Neural crest cell (in vitro differentiated cells): ENCODE measurements around the gene RGS2. TPM values are rescaled to one million over a fixed set of nuclear protein-coding genes. Genes with fewer than 3 reads are reported as not detected.

ENCODE experiments used
- DNase-seq: peaks from one replicate; pipeline ENCODE4 v3.0.0; 2021; ENCODE audit warnings: low read depth, mixed read lengths, low spot score
- H3K27ac Mint-ChIP-seq: one replicate; pipeline ENCODE4 v1.8.0; 2021; ENCODE audit warnings: mild to moderate bottlenecking, mixed read lengths; ENCODE audit not compliant: unreplicated experiment
- H3K27me3 Mint-ChIP-seq: 2 replicates; pipeline ENCODE4 v1.8.0; 2021; ENCODE audit warnings: low read depth, mild to moderate bottlenecking, mixed read lengths
- H3K36me3 Mint-ChIP-seq: 2 replicates; pipeline ENCODE4 v1.8.0; 2021; ENCODE audit warnings: low read depth, mild to moderate bottlenecking, mixed read lengths
- H3K4me1 Mint-ChIP-seq: 2 replicates; pipeline ENCODE4 v1.8.0; 2021; ENCODE audit warnings: mixed read lengths
- H3K4me3 Mint-ChIP-seq: one replicate; pipeline ENCODE4 v1.8.0; 2021; ENCODE audit warnings: mild to moderate bottlenecking, mixed read lengths
- H3K9me3 Mint-ChIP-seq: 2 replicates; pipeline ENCODE4 v1.8.0; 2021; ENCODE audit warnings: mixed read lengths
- CTCF ChIP-seq: fragments of 200-600 bp; sonication (generic); conservative IDR thresholded peaks from 2 replicates; pipeline ENCODE4 v1.5.0; 2021; ENCODE audit warnings: antibody characterized with exemption, mild to moderate bottlenecking
- total RNA-seq: library from RNA; stranded (reverse); gene quantifications from 2 replicates; pipeline ENCODE4 v1.2.1, GENCODE V29; 2021

Gene RGS2
- total RNA-seq, 1 donor from 2014 or later = 12.3 TPM

DNA sequence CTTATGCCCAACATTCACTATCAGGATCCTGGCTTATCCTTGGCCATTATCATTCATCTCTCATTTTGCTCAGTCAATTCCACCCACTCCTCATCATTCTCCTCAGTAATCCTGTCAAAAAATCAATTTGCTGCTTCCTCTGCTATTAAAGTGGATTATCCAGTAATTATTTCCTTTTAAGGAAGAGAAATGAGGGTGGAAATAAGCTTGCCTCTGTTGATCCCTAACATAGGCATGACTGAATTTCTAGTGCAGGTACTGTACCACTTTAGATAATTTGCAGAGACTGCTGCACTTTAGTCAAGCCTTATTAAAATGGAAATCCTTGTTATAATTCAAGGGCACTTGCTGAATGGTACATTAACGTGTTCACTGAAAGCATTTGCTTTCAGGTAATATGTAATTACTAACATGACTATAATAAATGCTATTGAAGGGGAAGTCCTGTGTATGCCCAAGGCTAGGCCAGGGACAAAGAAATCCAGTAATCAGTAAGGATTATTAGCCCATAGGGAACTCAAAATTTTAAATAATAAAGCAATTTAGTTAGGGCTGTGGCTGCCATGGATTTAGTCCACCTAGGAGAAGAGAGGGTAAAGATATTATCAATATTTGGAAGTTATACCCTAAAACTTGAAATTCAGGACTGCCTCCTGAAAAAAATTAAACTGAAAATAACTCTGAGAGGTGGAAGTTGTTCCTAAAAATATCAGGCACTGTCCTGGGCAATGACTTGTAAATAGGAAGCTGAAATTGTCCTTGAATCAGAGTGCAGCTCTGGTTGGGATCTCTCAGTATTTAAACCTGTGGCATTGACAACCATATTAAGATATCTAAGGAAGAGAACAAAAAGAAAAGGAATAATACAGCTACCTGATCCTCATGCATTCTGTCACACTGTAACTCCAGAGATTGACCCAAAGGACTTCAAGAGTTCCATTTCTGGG lies 43.4 kb downstream of the RGS2 start:
- H3K36me3 Mint-ChIP-seq = no peaks in the 10 kb centered on the region
- no peaks in the 10 kb centered on the region for H3K4me1 Mint-ChIP-seq
- no peak for DNase-seq
- TF ChIP-seq CTCF = no peak
- no peak overlapping the region for H3K27ac Mint-ChIP-seq
- H3K27me3 Mint-ChIP-seq = no peaks in the 10 kb centered on the region
- H3K4me3 Mint-ChIP-seq = no peak overlapping the region
- H3K9me3 Mint-ChIP-seq = no peaks in the 10 kb centered on the region

DNA sequence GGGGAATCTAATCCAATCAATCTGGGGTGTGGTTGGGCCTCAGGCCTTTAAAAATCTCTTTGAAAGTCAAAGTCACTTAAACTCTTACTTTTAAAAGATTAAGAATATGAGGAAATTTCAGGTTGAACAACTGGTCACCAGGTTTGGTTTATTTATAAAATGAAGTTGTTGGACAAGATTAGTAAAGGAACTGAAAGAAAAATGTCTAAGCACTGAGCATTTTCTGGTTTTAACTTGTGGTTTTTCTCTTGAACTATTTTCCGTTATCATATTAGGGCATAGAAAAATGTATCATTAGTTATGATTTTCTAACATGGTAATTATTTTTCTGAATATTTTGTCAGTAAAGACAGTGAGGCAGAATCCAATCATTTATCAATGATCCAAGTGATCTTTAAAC lies 49.6 kb downstream of the RGS2 start:
- no peak overlapping the region for H3K27ac Mint-ChIP-seq
- no peaks in the 10 kb centered on the region for H3K27me3 Mint-ChIP-seq
- TF ChIP-seq CTCF = no peak
- H3K9me3 Mint-ChIP-seq = no peaks in the 10 kb centered on the region
- H3K36me3 Mint-ChIP-seq = no peaks in the 10 kb centered on the region
- no peak overlapping the region for H3K4me3 Mint-ChIP-seq
- no peaks in the 10 kb centered on the region for H3K4me1 Mint-ChIP-seq
- DNase-seq = no peak

- no peaks in the 10 kb centered on the region for H3K27me3 Mint-ChIP-seq
- no peak overlapping the region for H3K4me3 Mint-ChIP-seq
- no peak for TF ChIP-seq CTCF
- DNase-seq = no peak
- H3K36me3 Mint-ChIP-seq = no peaks in the 10 kb centered on the region
- H3K9me3 Mint-ChIP-seq = no peaks in the 10 kb centered on the region
- H3K4me1 Mint-ChIP-seq = no peaks in the 10 kb centered on the region
- no peak overlapping the region for H3K27ac Mint-ChIP-seq
Measured at GRCh38 chr1:192859808-192860207, 51.0 kb downstream of the RGS2 start.

DNA sequence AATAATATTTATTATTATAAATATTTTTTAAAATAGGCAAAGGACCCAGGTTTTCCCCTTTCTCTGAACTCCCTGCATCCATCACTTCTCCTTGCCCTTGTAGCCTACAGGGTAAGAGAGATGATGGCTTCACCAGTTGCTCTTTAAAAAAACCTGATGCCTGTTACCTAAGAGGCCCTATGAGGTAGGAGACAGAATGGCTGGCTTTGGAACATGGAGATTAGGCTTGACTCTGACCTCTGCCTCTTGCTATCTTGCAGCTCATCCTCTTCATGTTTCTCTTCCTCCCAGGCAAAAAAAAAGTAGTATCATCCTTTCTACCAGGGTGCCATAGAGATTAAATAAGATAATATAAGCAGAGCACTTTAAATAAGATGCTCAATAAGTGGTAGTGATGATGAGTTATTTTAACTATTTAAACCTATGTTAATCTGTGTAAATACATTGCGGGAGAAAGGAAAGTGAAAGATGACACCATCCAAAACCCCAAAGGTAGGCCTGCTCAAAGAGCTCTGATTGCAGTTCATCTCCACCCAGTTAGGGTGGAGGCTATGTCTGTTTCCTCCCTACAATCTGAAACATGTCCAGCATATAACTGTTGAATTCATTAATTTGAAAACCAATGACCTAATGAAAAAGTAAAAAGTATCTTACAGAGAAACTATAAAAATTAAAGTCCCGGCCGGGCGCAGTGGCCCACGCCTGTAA lies 51.8 kb downstream of the RGS2 start:
- no peak overlapping the region for H3K27ac Mint-ChIP-seq
- no peaks in the 10 kb centered on the region for H3K36me3 Mint-ChIP-seq
- no peaks in the 10 kb centered on the region for H3K9me3 Mint-ChIP-seq
- TF ChIP-seq CTCF = no peak
- no peak for DNase-seq
- no peaks in the 10 kb centered on the region for H3K4me1 Mint-ChIP-seq
- no peaks in the 10 kb centered on the region for H3K27me3 Mint-ChIP-seq
- H3K4me3 Mint-ChIP-seq = no peak overlapping the region

DNA sequence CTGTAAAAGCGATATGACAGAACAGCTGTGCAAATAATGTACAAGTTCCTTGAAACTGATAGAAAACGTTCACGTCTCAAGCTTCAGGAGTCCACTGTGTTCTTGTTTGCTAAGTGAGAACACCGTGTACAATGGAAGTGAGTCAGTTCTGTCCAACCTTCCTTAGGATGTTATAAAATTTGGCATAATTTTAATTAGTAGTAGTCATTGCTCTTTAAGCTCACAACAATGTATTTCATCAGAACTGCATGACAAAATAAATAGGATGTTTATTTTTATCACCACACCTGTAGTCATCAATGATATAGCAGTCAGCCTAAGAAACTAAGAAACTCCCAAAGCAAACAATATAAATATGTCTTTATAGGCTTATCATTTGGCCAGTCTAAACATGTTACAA lies 53.0 kb downstream of the RGS2 start:
- H3K9me3 Mint-ChIP-seq = no peaks in the 10 kb centered on the region
- no peaks in the 10 kb centered on the region for H3K27me3 Mint-ChIP-seq
- no peaks in the 10 kb centered on the region for H3K4me1 Mint-ChIP-seq
- DNase-seq = no peak
- no peak for TF ChIP-seq CTCF
- no peak overlapping the region for H3K27ac Mint-ChIP-seq
- H3K36me3 Mint-ChIP-seq = no peaks in the 10 kb centered on the region
- H3K4me3 Mint-ChIP-seq = no peak overlapping the region

Other genes starting within 250 kb of the RGS2 start
- not detected in 2 replicates for gene RGS1, start 233.3 kb upstream of the RGS2 start, total RNA-seq
- gene RGS13, start 172.9 kb upstream of the RGS2 start, total RNA-seq = not detected in 2 replicates